Skin epidermis (tissue), 12 donors: Measurements from ENCODE around the gene NRG3.
"Not testable (repeated sequence)": the region's sequence is repeated elsewhere in the genome, so short reads cannot be mapped to it uniquely, and the experiment has no call there.

Experiments used
- H3K27ac ChIP-seq, 21 experiments: fragments of 200-600 bp; sonication (generic) in 11 of 21; one replicate each; pipeline ENCODE4 v1.5.0; 2020; ENCODE audit warnings: mild to moderate bottlenecking in 3 of 21, inconsistent platforms in 2 of 21, moderate library complexity in 2 of 21
- H3K4me3 ChIP-seq, 7 experiments: fragments of 200-600 bp; sonication (generic) in 2 of 7; one replicate each; pipeline ENCODE4 v1.5.0; 2020; ENCODE audit warnings: inconsistent platforms in 2 of 7, mild to moderate bottlenecking in 2 of 7, moderate library complexity in 1 of 7

The NRG3 gene

GRCh38 chr10:82918022-82918421, 1043.0 kb downstream of the NRG3 start:
- Histone ChIP-seq H3K4me3 (no peak overlapping the region), H3K27ac (no peak overlapping the region)

- no peak overlapping the region for H3K27ac ChIP-seq
- H3K4me3 ChIP-seq: no peak overlapping the region
These were observed 1047.1 kb downstream of the NRG3 start for GRCh38 chr10:82922046-82922445.

DNA sequence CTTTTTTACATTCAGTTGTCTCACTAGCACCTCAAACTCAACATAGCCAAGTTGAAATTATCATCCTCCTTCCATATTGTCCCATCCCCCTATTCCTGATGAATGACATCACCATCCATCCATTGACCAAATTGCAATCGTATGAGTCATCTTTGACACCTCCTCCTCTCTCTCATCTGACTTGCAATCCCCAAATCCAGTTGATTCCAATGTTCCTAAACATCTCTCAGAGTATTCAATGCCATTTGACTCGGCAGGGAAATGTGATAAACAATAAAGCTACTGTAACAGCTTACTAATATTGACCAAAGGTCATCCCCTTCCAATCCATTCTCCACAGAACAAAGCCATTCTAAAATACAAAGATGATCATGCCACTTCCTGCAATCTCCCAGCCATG, 1047.8 kb downstream of the NRG3 start:
- Histone ChIP-seq H3K4me3 (no peak overlapping the region), H3K27ac (no peak overlapping the region)

DNA sequence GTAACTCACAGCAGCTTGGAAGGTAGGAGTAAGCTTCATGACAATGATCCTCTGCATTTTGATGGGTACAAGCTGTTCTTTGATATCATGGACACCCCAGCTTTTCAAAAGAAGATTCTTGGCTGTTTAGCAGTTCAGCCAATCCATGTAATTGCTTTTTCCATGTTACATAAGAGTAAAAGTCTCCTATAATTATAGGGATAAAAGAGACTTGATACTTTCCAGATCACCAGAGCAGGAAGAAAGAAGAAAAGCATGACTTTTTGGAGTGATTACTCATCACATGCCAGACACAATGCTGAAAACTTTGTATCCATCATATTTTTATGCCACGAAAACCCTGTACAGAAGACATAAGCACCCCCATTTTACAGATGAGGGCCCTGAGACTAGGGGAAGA, 1049.7 kb downstream of the NRG3 start:
- no peak overlapping the region for H3K27ac ChIP-seq
- H3K4me3 ChIP-seq: no peak overlapping the region

DNA sequence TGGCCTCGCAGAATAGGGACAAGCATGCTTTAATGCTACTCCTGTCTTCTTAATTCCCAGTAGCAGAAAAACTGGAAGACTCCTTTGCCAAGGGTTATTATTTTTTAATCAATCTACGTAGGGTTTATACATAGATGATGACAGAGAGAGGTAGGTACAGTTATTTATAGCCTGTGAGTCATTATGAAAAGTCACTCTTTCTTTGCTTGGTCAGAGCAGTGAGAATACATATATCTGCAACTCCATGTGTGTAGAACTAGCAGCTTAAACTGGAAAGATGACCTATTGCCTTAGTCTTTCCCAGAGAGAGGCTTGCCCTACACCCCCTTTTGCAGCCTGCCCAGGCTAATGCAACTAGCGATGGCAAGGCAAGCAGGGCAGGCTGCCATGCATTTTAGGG, 1050.6 kb downstream of the NRG3 start:
- Histone ChIP-seq H3K4me3 (no peak overlapping the region), H3K27ac (no peak overlapping the region)

GRCh38 chr10:82932451-82932850, 1057.5 kb downstream of the NRG3 start:
- H3K27ac ChIP-seq: no peak overlapping the region
- H3K4me3 ChIP-seq: no peak overlapping the region

- H3K27ac ChIP-seq: no peak overlapping the region
- no peak overlapping the region for H3K4me3 ChIP-seq
These were observed 1059.4 kb downstream of the NRG3 start for GRCh38 chr10:82934429-82934828.

GRCh38 chr10:82934947-82935346, 1060.0 kb downstream of the NRG3 start:
- H3K27ac ChIP-seq: no peak overlapping the region

GRCh38 chr10:82938331-82938730, 1063.3 kb downstream of the NRG3 start:
- Histone ChIP-seq H3K27ac (no peak overlapping the region), H3K4me3 (no peak overlapping the region)

More at GRCh38 chr10:82934947-82935346, 1060.0 kb downstream of the NRG3 start:
- no peak overlapping the region for H3K4me3 ChIP-seq

DNA sequence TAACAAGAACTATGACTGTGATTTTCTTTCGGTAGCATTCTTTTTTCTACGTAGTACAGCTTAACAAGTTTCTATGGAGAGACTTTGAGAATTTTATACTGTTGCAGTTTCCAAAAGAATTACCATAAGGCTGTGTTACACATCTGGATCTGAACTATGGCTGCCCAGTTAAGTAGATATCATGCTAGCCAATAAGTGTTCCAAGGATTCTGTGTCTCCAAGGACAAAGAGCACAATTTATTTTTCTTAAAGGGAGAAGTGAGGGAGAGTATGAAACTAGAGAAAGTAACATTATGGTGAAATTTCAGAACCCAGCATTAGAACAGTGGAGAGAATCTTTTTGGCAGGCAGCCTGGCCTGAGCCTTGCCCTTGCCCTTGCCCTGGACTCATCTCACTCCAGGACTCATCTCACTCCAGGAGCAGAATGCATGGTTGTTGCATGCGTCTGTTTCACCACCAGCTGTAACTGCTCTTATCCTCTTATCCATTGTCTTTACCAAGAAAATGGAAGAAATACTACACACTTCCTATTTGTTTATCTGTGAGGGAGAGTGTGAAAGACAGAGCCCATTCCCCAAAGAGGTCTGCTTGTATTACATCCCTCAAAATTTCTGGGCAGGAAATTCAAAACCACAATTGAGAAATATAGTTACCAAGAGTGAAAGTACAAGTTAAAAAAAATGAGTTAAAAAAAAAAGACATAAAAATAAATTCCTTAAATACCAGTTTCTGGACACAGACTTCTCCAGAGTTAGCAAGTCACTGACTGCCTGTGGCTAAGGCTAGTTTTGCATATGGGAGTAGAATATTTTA, 1067.5 kb downstream of the NRG3 start:
- H3K27ac ChIP-seq: no peak overlapping the region
- H3K4me3 ChIP-seq: no peak overlapping the region

DNA sequence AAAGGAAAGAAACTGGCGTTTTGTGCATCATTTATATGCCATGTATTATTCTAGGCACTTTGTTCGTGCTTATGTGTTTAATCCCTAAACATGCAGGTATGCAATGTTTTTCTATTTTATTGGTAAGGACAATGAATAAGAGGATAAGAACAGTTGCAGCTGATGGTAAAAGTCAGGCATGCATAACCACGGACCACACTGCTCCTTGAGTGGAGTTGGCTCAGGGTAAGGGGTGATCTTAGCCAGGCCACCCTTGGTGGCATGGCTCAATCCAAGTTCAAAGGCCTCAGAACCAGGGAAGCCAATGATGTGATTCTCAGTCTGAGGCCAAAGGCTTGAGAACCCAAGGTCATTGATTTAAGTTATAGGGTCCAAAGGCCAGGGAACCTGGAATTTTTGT, 1068.1 kb downstream of the NRG3 start:
- Histone ChIP-seq H3K4me3 (no peak overlapping the region), H3K27ac (no peak overlapping the region)

- Histone ChIP-seq H3K4me3 (no peak overlapping the region), H3K27ac (no peak overlapping the region)
These were observed 1075.0 kb downstream of the NRG3 start for GRCh38 chr10:82949816-82950575.

DNA sequence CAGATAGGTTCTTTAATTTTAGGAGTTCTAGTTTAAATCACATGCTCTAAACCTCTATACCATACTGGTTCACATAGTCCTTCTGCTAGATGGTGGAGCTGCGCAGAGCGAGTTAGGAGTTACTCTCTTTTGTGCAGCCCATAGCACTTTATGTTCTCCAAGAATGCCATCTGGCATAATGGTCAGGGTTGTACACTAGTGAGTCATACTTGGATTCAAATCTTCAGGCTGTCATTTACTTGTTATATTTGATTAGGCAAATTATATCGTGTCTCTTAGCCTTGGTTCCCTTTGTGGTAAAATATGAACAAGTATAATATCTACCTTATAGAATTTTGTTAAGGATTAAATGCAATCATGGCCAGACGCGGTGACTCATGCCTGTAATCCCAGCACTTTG, 1078.3 kb downstream of the NRG3 start:
- Histone ChIP-seq H3K4me3 (no peak overlapping the region), H3K27ac (no peak overlapping the region)

GRCh38 chr10:82953909-82954308, 1078.9 kb downstream of the NRG3 start:
- H3K27ac ChIP-seq: no peak overlapping the region
- no peak overlapping the region for H3K4me3 ChIP-seq

DNA sequence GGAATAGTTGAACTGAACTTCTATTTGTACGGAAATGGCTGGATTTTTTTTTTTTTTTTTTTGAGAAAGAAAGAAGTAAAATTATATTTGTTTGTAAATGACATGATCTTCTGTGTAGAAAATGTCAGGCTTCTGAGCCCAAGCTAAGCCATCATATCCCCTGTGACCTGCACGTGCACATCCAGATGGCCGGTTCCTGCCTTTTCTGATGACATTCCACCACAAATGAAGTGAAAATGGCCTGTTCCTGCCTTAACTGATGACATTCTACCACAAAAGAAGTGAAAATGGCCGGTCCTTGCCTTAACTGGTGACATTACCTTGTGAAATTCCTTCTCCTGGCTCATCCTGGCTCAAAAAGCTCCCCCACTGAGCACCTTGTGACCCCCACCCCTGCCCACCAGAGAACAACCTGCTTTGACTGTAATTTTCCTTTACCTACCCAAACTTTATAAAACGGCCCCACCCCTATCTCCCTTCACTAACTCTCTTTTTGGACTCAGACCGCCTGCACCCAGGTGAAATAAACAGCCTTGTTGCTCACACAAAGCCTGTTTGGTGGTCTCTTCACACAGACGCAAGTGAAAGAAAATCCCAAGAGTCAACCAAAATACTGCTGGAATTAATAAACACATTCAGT, 1085.5 kb downstream of the NRG3 start:
- not testable (repeated sequence) for H3K4me3 ChIP-seq, H3K27ac ChIP-seq

- no peak overlapping the region for H3K4me3 ChIP-seq
These were observed 1086.9 kb downstream of the NRG3 start for GRCh38 chr10:82961864-82962263.

DNA sequence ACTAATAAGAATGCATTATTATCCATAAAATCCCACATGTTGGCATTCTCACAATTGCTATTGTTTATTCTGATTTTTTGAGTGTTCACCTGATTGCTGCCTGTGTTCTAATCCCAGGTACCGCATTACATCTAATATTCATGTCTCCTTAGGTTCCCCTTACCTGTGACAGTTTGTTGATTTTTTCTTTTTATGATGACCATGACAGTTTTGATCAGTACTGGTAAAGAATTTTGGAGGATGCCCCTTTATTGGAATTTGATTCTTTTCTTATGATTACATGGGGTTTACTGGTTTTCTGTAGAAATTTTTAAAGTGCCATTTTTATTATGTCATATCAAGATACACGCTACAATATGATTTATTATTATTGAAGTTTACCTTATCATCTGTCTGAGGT, 1091.1 kb downstream of the NRG3 start:
- H3K4me3 ChIP-seq: no peak overlapping the region
- H3K27ac ChIP-seq: no peak overlapping the region

More at GRCh38 chr10:82961864-82962263, 1086.9 kb downstream of the NRG3 start:
- H3K27ac ChIP-seq: no peak overlapping the region

DNA sequence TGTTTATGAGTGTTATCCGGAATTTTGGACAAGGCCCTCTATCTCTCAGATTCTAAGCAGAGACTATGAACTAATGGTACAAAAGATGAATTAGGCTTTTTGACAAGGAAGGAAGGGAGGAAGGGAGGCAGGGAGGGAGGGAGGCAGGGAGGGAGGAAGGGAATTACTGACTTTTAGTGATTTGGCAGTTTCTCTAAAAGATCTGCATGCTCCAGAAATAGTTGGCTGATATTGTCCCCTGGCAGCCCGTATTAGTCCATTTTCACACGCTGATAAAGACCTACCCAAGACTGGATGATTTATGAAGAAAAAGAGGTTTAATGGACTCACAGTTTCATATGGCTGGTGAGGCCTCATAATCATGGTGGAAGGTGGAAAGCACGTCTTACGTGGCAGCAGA, 1093.5 kb downstream of the NRG3 start:
- Histone ChIP-seq H3K27ac (no peak overlapping the region), H3K4me3 (no peak overlapping the region)

GRCh38 chr10:82969405-82969804, 1094.4 kb downstream of the NRG3 start:
- H3K27ac ChIP-seq: no peak overlapping the region
- no peak overlapping the region for H3K4me3 ChIP-seq

GRCh38 chr10:82980321-82980720, 1105.3 kb downstream of the NRG3 start:
- no peak overlapping the region for H3K27ac ChIP-seq
- no peak overlapping the region for H3K4me3 ChIP-seq
